HFFc6 (cell line): ENCODE measurements around the gene TNIP3. TPM values are rescaled to one million over a fixed set of nuclear protein-coding genes. Genes with fewer than 3 reads are reported as not detected.
A peak's percentile ranks its signal among the peaks of the same experiment; 100 is the strongest.

ENCODE experiments used
- DNase-seq: peaks from one replicate; pipeline ENCODE4 v3.0.0-alpha.2; 2018
- H3K27ac Mint-ChIP-seq: 2 replicates; pipeline ENCODE4 v1.8.0; 2020; ENCODE audit warnings: mild to moderate bottlenecking, mixed read lengths
- H3K27me3 Mint-ChIP-seq: 2 replicates; pipeline ENCODE4 v1.8.0; 2021; ENCODE audit warnings: mild to moderate bottlenecking, moderate library complexity, mixed read lengths; ENCODE audit not compliant: insufficient read depth
- H3K36me3 Mint-ChIP-seq: 2 replicates; pipeline ENCODE4 v1.8.0; 2021; ENCODE audit warnings: low read depth, mixed read lengths
- H3K4me1 Mint-ChIP-seq: 2 replicates; pipeline ENCODE4 v1.8.0; 2020; ENCODE audit warnings: low read depth, mixed read lengths
- H3K4me3 Mint-ChIP-seq: 2 replicates; pipeline ENCODE4 v1.8.0; 2020; ENCODE audit warnings: mild to moderate bottlenecking, moderate library complexity, mixed read lengths
- H3K9me3 Mint-ChIP-seq: 2 replicates; pipeline ENCODE4 v1.8.0; 2020; ENCODE audit warnings: mild to moderate bottlenecking, mixed read lengths
- total RNA-seq, 6 experiments: library from RNA; stranded (reverse); fragmentation: NEBNext Ultra II Directional; extraction: Animal tissue kit (Norgen Biotek cat#: 25700); gene quantifications; 2 replicates in 1 of 6; 3 replicates in 5 of 6; pipeline ENCODE4 v1.2.3, GENCODE V29; 2021
- TF ChIP-seq, protein P1 (sequence below): fragments of 200-600 bp; sonication (generic); IDR thresholded peaks from 2 replicates; pipeline ENCODE4 v1.5.0; 2021; ENCODE audit warnings: antibody characterized with exemption, mild to moderate bottlenecking

TNIP3 gene
- total RNA-seq, 6 experiments from 2014 or later: 0.31 to 0.70 (median 0.47) TPM

DNA sequence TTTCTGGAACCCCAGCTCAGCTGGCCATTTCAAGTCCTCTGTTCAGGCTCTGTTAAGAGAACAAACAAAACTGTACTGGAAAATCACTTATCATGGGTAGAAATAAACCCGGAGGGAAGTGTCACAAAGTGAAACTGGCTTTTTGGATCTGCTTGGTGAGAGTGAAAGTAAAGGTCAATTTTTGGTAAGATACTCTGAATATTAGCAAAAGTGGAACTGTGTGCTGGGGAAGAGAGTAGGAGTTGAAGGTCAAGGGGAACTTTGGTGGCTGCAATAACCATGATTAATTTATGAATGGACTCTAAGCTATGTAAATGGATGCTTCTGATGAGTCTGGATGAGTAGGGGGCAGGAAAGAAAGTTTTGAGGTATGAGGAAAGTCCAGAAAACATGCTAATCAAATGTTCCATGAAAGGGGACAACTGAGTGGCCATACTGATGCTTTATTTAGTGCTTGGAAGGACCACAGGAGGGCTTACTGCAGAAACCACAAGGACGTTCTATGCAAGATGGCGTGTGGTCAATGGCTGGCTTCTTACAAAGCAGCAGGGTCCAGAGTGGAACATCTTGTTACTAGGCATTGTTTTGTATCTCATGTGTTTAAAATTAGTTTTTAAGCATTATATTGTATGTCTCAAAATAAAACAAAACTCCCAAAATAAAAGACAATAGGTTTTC is 36.8 kb upstream of the TNIP3 start:
- H3K4me1 Mint-ChIP-seq: peaks cover 7% of the 10 kb centered on the region; the same call in 1 of the 2 replicates
- no peaks in the 10 kb centered on the region for H3K9me3 Mint-ChIP-seq
- no peaks in the 10 kb centered on the region; the same call in 1 of the 2 replicates for H3K27me3 Mint-ChIP-seq
- no peak for DNase-seq
- TF ChIP-seq, protein P1, sequence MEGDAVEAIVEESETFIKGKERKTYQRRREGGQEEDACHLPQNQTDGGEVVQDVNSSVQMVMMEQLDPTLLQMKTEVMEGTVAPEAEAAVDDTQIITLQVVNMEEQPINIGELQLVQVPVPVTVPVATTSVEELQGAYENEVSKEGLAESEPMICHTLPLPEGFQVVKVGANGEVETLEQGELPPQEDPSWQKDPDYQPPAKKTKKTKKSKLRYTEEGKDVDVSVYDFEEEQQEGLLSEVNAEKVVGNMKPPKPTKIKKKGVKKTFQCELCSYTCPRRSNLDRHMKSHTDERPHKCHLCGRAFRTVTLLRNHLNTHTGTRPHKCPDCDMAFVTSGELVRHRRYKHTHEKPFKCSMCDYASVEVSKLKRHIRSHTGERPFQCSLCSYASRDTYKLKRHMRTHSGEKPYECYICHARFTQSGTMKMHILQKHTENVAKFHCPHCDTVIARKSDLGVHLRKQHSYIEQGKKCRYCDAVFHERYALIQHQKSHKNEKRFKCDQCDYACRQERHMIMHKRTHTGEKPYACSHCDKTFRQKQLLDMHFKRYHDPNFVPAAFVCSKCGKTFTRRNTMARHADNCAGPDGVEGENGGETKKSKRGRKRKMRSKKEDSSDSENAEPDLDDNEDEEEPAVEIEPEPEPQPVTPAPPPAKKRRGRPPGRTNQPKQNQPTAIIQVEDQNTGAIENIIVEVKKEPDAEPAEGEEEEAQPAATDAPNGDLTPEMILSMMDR: no peak
- no peaks in the 10 kb centered on the region for H3K36me3 Mint-ChIP-seq
- H3K4me3 Mint-ChIP-seq: no peak overlapping the region
- H3K27ac Mint-ChIP-seq: no peak overlapping the region

DNA sequence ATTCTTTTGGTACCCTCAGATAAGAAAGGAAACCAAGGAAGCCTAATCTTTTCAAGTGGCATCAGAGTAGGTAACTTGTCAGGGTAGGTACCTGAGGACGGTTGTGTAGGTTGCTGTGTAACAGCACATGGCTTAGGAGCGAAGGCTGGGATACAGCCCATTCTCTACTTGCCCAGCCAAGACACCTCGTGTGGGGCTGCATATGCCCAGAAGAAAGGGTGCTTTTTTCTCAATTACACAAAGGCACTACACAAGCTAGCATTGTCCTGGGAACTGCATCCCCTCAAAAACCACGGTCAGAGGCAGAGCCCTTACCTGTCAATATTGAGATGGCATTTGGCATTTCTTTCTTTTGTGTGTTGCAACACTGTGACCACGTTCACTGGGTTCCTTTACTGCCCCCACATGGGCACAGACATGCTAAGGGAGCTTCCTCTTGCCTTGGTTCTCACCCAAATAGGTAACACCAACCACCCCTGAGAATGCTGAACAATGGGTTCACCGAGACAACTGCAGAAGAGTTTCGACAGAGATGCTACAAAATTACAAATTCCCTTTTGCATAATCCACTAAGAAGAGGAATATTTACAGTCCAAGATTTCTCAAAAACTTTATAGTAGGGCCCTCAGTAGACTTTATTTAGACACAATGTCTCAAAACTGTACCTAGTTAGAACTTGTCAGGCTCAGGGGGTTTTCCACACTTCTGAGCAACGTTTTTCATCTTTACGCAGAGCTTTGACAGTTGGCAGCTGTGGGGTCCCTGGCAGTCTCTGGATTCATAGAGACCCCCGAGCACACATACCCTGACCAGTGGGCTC is 35.8 kb upstream of the TNIP3 start:
- no peaks in the 10 kb centered on the region for H3K36me3 Mint-ChIP-seq
- peaks cover 7% of the 10 kb centered on the region; the same call in 1 of the 2 replicates for H3K4me1 Mint-ChIP-seq
- no peak overlapping the region for H3K4me3 Mint-ChIP-seq
- DNase-seq: no peak
- TF ChIP-seq, protein P1: no peak
- H3K9me3 Mint-ChIP-seq: no peaks in the 10 kb centered on the region
- no peaks in the 10 kb centered on the region; the same call in 1 of the 2 replicates for H3K27me3 Mint-ChIP-seq
- H3K27ac Mint-ChIP-seq: no peak overlapping the region

DNA sequence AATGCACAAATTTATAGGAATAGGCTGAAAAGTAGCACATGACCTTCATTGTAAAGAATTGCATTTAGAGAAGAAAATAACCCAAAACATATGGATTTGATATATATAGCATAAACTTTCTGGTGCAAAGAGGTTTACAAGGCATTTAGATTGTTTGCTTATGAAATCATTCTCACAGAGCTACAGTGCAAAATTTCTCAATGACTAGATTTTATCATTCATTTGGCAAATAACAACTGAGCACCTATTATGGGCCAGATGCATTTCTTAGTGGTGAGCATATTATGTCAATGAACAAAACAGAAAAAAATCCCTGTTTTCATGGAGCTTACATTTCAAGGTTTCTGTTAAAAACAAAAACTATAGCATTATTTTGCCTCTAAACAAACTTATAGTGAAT is 34.1 kb upstream of the TNIP3 start:
- no peak overlapping the region for H3K4me3 Mint-ChIP-seq
- H3K27me3 Mint-ChIP-seq: no peaks in the 10 kb centered on the region; the same call in 1 of the 2 replicates
- peaks cover 7% of the 10 kb centered on the region; the same call in 1 of the 2 replicates for H3K4me1 Mint-ChIP-seq

DNA sequence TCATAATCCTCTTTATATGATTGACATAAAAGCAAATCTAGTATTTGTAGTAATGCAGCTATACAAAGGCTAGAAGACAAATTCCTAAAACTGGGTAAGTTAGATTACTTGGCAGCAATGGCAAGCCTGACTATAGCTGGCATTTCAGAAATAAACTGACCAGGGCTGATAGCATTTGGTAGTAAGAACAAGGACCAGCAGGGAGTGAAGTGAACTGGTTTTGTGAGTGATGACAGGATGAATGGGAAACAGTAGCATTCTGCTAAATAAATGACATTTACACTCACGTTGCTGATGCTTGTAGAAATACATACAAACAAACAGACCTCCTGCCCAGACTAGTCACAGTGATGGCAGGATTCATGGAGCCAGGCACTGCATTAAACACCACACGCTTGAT is 31.5 kb upstream of the TNIP3 start:
- no peak overlapping the region for H3K27ac Mint-ChIP-seq
- no peaks in the 10 kb centered on the region for H3K36me3 Mint-ChIP-seq
- peaks cover 11% of the 10 kb centered on the region; the same call in 1 of the 2 replicates for H3K4me1 Mint-ChIP-seq
- TF ChIP-seq, protein P1: no peak
- no peak overlapping the region for H3K4me3 Mint-ChIP-seq
- peaks cover 2% of the 10 kb centered on the region for H3K27me3 Mint-ChIP-seq
- DNase-seq: no peak
- H3K9me3 Mint-ChIP-seq: no peaks in the 10 kb centered on the region

More for the DNA sequence above, 34.1 kb upstream of the TNIP3 start:
- TF ChIP-seq, protein P1: no peak
- Mint-ChIP-seq H3K9me3 (no peaks in the 10 kb centered on the region), H3K36me3 (no peaks in the 10 kb centered on the region), H3K27ac (no peak overlapping the region)
- peak; percentile 12 for DNase-seq

DNA sequence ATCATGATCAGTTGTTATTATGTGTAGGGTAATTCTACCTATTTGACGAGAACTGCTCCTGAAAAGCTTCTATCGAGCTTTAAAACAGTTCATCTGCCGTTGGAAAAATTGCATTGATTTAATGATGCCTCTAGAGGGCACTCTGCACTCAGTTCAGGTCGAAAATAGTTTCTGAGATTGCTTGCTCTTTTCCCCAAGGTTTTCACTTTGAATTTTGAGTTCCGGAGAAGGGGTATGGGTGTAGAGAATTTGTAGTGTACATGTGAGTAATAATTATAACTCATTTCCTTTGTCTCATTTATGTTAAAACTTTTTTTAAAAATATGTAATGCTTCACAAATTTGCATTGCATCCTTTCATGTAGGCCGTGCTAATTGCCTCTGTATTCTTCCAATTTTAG is 28.4 kb upstream of the TNIP3 start:
- TF ChIP-seq, protein P1: peak; percentile 86
- Mint-ChIP-seq H3K27ac (no peak overlapping the region), H3K4me1 (peaks cover 5% of the 10 kb centered on the region; the same call in 1 of the 2 replicates), H3K9me3 (no peaks in the 10 kb centered on the region), H3K4me3 (no peak overlapping the region), H3K27me3 (peaks cover 2% of the 10 kb centered on the region), H3K36me3 (no peaks in the 10 kb centered on the region)
- DNase-seq: peak; percentile 36
